HG03103 (cell line): ENCODE measurements around the gene GNA15.

Source experiments
- ATAC-seq: cut with Tn5 transposase; IDR thresholded peaks from one replicate; pipeline ENCODE4 v1.9.1; 2021; ENCODE audit warnings: low read depth; ENCODE audit not compliant: unreplicated experiment

The GNA15 gene

DNA sequence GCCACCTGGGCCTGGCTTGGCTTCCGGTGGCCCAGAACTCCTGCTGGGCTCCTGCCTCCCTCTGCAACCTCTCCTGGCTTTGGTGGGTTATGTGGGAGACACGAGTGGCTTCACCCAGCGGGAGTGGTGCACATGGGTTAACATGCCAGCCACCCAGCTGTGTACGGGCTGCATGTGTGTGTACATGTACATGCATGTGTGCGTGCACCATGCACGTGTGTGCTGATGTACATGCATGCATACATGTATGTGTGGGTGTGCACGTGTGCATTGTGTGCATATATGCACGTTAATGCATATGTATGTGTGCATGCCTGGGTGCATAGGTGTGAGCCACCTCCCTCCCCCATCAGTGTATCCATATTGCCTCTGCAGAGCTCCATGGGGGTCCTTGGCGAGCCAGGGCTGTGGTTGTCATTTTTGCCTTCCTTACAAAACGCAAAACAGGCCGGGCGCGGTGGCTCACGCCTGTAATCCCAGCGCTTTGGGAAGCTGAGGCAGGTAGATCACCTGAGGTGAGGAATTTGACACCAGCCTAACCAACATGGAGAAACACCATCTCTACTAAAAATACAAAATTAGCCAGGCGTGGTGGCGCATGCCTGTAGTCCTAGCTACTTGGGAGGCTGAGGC, 29.2 kb upstream of the GNA15 start:
- no peak for ATAC-seq

DNA sequence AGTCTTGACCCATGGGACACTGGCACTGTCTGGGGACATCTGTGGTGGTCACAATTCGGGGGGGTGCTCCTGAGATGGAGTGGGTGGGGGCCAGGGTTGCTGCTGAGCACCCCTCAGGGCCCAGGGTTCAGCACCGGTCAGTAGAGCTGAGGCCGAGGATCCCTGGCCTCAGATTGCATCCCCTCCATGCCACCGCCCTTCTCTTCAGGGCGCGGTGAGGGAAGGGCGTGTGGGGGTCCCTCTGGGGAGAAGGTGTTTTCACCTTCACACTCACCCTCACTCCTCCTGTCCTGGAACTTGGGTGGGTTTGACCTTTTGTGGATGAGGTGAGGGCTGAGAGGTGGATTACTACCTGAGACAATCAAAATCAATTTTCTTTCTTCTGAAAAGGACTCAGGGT, 28.2 kb upstream of the GNA15 start:
- no peak for ATAC-seq

DNA sequence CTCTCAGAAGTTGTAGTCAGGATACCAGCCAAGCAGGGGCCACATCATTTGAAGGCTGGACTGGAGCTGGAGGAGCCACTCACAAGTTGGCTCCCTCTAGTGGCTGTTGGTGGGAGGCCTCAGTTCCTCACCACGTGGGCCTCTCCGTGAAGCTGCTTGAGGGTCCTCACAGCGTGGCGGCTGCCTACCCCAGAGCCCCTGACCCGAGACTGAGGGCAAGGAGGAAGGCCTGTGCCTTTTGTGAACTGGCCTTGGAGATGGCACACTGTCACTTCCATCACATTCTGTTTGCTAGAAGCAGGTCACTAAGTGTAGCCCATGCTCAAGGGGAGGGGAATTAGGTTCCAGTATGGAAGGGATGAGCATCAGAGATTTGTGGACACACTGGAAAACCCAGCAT, 27.1 kb upstream of the GNA15 start:
- no peak for ATAC-seq

DNA sequence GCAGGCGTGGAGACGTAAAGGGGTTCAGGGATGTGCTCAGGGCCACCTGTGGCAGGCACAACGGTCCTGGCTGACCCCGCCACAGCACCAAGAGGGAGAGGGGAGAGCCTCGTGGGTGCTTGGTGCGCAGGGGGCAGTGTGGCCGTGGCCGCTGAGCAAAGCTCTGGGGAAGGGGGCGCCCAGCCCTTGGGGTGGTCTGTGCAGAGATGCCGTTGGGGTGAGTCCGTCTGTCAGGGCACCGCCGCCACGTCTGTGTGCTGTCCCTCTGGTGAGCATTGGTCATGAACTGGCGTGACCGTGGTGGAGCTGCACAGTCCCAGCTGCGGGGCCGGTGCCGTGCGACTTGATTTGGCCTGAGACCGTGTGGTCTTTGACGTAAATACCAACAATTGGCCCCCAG, 26.3 kb upstream of the GNA15 start:
- no peak for ATAC-seq

DNA sequence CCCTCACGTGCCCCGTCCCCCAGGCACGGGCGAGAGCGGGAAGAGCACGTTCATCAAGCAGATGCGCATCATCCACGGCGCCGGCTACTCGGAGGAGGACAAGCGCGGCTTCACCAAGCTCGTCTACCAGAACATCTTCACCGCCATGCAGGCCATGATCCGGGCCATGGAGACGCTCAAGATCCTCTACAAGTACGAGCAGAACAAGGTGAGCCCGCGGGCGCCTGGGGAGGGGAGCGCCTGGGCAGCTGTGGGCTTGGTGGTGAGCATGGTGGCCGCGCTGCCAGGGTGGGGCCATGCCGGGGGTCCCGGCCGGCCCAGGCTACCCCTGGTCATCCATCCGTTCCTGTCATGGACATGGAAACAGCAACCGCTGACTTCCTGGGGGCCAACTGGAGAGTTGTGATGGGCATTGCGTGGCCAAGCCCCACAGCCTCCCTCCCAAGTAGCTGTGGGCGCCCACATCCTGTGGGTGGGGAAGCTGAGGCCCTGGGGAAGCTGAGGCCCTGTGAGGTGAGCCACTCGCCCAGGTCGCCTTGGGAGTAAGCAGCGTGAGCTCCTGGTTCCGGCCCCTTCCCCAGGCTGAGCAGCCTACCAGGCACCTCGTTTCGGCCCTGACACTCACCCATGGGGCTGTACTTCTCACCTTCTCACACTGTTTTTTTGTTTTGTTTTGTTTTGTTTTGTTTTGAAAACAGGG, 25.6 kb upstream of the GNA15 start:
- ATAC-seq = no peak

- ATAC-seq = no peak
Observed at GRCh38 chr19:3111586-3112247, 24.1 kb upstream of the GNA15 start.

GRCh38 chr19:3112375-3113099, 23.3 kb upstream of the GNA15 start:
- ATAC-seq = no peak

DNA sequence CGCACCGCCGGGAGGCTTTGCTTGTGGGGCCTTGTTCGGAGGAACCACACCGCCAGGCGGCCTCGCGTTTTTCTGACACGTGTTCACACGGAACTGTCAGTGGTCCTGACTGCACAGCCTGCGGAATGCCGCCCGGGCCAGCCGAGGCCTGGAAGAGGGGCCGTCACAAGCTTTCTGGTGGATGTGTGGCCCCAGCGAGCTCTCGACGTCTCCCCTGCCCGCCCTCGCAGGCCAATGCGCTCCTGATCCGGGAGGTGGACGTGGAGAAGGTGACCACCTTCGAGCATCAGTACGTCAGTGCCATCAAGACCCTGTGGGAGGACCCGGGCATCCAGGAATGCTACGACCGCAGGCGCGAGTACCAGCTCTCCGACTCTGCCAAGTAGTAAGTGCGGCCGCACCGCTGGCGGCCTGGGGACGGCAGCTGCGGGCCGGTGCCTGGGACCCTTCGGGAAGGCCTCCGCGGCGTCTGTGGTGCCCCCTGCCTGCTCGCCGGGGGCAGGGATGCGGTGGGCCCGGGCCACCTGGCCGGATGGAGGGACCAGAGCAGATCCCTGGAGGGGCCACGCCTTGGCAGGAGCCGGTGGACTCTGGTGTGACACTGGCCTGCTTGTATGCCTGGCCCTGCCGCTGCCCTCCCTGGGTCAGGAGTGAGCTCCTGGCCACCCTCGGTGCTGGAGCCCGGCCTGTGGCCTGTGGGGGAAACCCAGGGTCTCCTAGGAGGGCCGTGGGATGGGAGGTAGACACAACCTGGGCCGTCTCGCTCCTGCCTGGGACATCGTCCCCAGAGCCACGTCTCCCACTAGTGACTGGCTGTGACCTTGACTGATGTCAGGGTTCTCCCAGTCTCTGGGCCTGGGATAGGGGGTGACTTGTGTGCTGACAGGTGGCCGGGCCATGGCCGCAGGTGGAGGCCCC, 22.5 kb upstream of the GNA15 start:
- no peak for ATAC-seq

DNA sequence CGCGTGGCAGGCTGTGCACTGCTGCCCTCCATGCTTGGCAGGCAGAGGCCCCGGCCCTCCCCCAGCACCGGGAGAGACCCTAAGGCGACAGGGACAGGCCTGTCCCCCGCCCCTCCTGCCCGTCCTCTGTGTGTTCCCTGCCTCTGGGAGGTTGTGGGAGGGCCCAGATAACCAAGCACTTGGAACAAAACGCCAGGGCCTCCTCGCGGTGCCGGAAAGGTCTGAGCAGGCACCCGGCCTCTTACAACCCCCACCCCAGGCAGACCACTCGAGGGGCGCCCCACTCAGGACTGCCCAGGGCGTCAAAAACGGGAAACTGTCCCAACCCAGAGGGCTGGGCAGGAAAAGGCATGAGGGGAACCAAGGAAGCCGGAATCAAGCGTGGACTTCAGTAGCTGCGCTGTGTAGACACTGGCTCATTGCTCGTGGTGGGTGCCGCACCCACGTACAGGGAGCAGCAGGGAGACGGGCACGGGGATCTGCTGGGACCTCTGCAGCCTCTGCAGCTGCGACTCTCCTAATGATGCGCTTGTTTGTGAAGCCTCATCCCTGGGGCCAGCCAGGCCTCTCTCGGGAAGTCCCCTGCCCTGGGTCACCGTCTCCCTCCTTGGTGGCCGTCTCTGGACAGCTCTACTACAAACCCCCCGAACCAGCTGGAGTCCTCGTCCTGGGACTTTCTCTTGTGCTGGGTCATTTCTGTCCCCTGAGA, 21.7 kb upstream of the GNA15 start:
- no peak for ATAC-seq

- ATAC-seq = no peak
Observed at GRCh38 chr19:3114811-3115210, 21.0 kb upstream of the GNA15 start.

GRCh38 chr19:3115411-3115810, 20.4 kb upstream of the GNA15 start:
- no peak for ATAC-seq

DNA sequence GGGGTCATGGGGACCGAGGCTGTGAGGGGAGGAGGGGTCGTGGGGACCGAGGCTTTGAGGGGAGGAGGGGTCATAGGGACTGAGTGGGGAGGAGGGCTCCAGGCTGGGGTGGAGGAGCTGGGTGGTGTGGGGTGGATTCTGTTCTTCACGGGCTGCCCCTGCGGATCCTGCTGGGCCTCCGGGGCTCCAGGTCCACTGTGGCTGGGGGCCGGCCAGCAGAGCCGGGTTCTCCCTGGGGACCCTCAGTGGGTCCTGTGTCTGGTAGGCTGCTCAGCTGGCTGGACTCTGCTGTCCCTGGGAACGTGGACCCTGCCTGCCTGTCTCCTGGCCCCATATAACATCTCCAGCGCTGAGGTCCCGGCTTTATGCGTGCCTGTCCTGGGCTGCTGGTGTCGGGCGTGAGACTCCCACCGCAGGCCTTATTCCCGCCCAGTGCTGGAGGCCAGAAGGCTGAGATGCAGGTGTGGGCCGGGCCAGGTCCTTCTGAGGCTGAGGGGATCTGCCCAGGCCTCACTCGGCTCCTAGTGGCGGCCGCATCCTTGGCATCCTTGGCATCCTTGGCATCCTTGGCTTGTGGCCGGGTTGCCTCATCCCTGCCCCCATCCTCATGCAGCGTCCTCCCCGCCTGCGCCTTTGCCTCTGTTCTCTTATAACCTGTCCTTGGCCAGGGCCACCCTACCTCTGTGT, 19.8 kb upstream of the GNA15 start:
- ATAC-seq = no peak

DNA sequence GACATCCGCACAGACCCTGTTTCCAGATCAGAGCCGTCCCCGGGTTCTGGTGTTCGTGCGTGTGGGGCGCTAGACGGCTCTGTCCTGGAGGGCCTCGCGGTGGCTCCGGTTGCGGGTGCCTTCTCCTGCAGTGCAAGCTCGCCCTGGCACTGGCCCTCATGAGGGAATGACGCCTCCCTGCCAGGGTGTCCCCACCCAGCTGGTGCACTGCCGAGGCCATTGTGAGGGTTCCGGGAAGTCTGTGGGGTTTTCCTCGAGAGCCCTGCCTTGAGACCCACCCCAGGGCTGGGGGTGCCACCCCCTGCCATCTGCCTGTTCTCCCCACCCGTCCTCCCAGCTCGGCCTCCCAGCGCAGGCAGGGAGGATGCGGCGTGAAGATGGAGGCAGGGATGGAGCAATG, 19.2 kb upstream of the GNA15 start:
- ATAC-seq = no peak

GRCh38 chr19:3117716-3118115, 18.1 kb upstream of the GNA15 start:
- no peak for ATAC-seq

GRCh38 chr19:3118232-3119070, 17.4 kb upstream of the GNA15 start:
- no peak for ATAC-seq

GRCh38 chr19:3119071-3119595, 16.7 kb upstream of the GNA15 start:
- no peak for ATAC-seq

DNA sequence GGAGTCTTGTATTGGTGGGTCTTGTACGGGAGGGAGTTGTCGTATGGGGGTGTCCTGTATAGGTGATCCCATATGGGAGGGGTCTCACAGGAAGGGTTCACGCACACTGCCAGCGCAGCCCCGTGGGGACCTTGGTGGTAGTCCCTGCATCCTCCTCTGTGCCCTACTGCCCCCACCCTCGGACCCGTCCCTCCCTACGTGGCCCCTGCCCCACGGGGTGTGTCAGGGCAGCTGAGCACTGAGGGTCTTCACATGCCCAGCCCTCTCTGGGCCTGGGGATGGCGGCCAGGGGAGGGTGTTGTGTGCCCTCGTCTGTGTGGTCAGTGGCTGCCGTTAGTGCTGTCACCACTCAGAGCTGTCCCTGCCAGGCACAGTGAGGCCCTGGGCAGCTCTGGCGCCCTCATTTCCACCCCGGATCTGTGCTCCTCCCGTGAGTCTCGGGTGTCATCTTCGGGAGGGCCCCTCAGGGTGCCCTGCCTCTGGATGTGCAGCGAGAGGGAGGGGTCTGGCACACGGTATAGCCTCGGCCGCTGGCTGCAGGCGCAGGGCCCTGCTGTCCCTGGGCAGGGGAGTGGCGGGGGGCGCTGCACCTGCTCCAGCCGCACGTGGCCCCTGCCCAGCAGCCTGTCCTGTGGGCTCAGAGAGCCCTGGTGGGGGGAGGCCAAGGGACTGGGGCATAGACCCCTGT, 16.0 kb upstream of the GNA15 start:
- no peak for ATAC-seq
